ENCODE data around the gene CATSPER1. TPM values are rescaled to one million over a fixed set of nuclear protein-coding genes. Genes with fewer than 3 reads are reported as not detected.

Gene CATSPER1
- polyA plus RNA-seq, 1 of the 3 experiments (the other 2 are of a cell fraction): 2.2 TPM

GRCh38 chr11:66071381-66071801 is 45.1 kb upstream of the CATSPER1 start:
- peaks cover 65% of the 10 kb centered on the region for H3K79me2 ChIP-seq (ENCODE audit: insufficient read depth)
- H3K9me2 ChIP-seq: no peaks in the 10 kb centered on the region
- H3K27me3 ChIP-seq (ENCODE audit: insufficient read depth): no peaks in the 10 kb centered on the region
- H4K20me1 ChIP-seq (ENCODE audit: insufficient read depth): peaks cover 25% of the 10 kb centered on the region
- peaks cover 20 to 30% of the 10 kb centered on the region in 2 experiments; a peak in 3 of 4 replicates for H3K4me1 ChIP-seq (ENCODE audit: control insufficient read depth in 1 of 2, insufficient read depth in 2 of 2, low read depth in 1 of 2, low read length in 1 of 2)
- peak overlapping the region; percentile 82 for H3K9ac ChIP-seq
- DNase-seq: no peak
- H3K36me3 ChIP-seq (replicated peaks in 1 of 2; ENCODE audit: control insufficient read depth in 1 of 2, insufficient read depth in 2 of 2, low read length in 1 of 2): peaks cover 46% of the 10 kb centered on the region in 2 experiments
- H3K9me3 ChIP-seq: no peaks in the 10 kb centered on the region
- H3F3A ChIP-seq (replicated peaks; ENCODE audit: insufficient read depth): peaks cover 41% of the 10 kb centered on the region
- H3K4me3 ChIP-seq (ENCODE audit: low read depth in 2 of 2, low read length in 1 of 2): peak overlapping the region; percentile 83 to 85
- TF ChIP-seq TAF1 (IDR thresholded peaks at IDR 0.05; ENCODE audit: borderline replicate concordance, low read depth, low read length) (0 out of 2 replicates have a peak, but pooled peaks have one; percentile 25), TCF12 (IDR thresholded peaks at IDR 0.05) (no peak), NFIC (IDR thresholded peaks at IDR 0.05; ENCODE audit: borderline replicate concordance) (no peak), RCOR1 (IDR thresholded peaks at IDR 0.05; ENCODE audit: low read length) (no peak), NRF1 (IDR thresholded peaks at IDR 0.05; ENCODE audit: low read depth, low read length) (no peak), REST (IDR thresholded peaks at IDR 0.05; ENCODE audit: low read depth, low read length) (no peak), USF2 (IDR thresholded peaks at IDR 0.05; ENCODE audit: borderline replicate concordance, low read depth, low read length) (no peak), CHD2 (IDR thresholded peaks at IDR 0.05; ENCODE audit: low read length, partially characterized antibody) (peak; percentile 13), MEF2A (IDR thresholded peaks at IDR 0.05; ENCODE audit: borderline replicate concordance, low read depth) (no peak), TEAD4 (IDR thresholded peaks at IDR 0.05; ENCODE audit: borderline replicate concordance, insufficient read depth) (no peak)
- H2AFZ ChIP-seq (ENCODE audit: low read depth): peak overlapping the region; percentile 48; the same call in 1 of the 2 replicates
- 14% methylated on average over 2 of the region's 2 CpGs for WGBS (ENCODE audit: low lambda C conversion rate)
- ChIA-PET POLR2A (interaction anchor here (2.3 kb wide), 1 partner anchor 13 kb away, joined by 6 read pairs; no protein-coding TSS in a partner anchor), CTCF (interaction anchor here (0.9 to 8.2 kb wide), 8 partner anchors 10 to 208 kb away, joined by 3 to 74 read pairs (median 4); no protein-coding TSS in a partner anchor)
- peak overlapping the region; percentile 93 for H3K4me2 ChIP-seq
- peak overlapping the region; percentile 64 to 94 for H3K27ac ChIP-seq (ENCODE audit: low read depth in 2 of 2, low read length in 1 of 2)

Measured in SK-N-SH (cell line).